Measurements from ENCODE around the gene GUCA2A. TPM values are rescaled to one million over a fixed set of nuclear protein-coding genes. Genes with fewer than 3 reads are reported as not detected.

The GUCA2A gene
- total RNA-seq, 2 experiments from 2014 or later = not detected

GRCh38 chr1:42186152-42186551 is 21.6 kb upstream of the GUCA2A start:
- POLR2A ChIA-PET = no interaction called here
- ATAC-seq (ENCODE audit: low read depth) (no peak), DNase-seq (no peak)
- H3K4me1 Mint-ChIP-seq = peaks cover 3% of the 10 kb centered on the region
- no peaks in the 10 kb centered on the region for H3K27me3 Mint-ChIP-seq
- no peaks in the 10 kb centered on the region for H3K9me3 Mint-ChIP-seq
- no peak overlapping the region for H3K4me3 Mint-ChIP-seq
- H3K36me3 Mint-ChIP-seq = peaks cover 15% of the 10 kb centered on the region
- no peak overlapping the region for H3K27ac Mint-ChIP-seq

GRCh38 chr1:42184616-42185015 is 20.1 kb upstream of the GUCA2A start:
- H3K4me1 Mint-ChIP-seq = peaks cover 6% of the 10 kb centered on the region
- no peaks in the 10 kb centered on the region for H3K9me3 Mint-ChIP-seq
- POLR2A ChIA-PET = no interaction called here
- no peak for ATAC-seq (ENCODE audit: low read depth)
- H3K27me3 Mint-ChIP-seq = no peaks in the 10 kb centered on the region
- DNase-seq = no peak
- no peak overlapping the region for H3K4me3 Mint-ChIP-seq
- H3K27ac Mint-ChIP-seq = no peak overlapping the region
- H3K36me3 Mint-ChIP-seq = peaks cover 13% of the 10 kb centered on the region

- Mint-ChIP-seq H3K4me3 (no peak overlapping the region), H3K9me3 (no peaks in the 10 kb centered on the region), H3K4me1 (peaks cover 6% of the 10 kb centered on the region), H3K27me3 (no peaks in the 10 kb centered on the region), H3K27ac (no peak overlapping the region), H3K36me3 (peaks cover 13% of the 10 kb centered on the region)
- POLR2A ChIA-PET = no interaction called here
- no peak for ATAC-seq (ENCODE audit: low read depth)
- no peak for DNase-seq
These were observed 19.4 kb upstream of the GUCA2A start for GRCh38 chr1:42183957-42184268.

- no peaks in the 10 kb centered on the region for H3K27me3 Mint-ChIP-seq
- POLR2A ChIA-PET = no interaction called here
- no peak overlapping the region for H3K27ac Mint-ChIP-seq
- ATAC-seq (ENCODE audit: low read depth) (no peak), DNase-seq (no peak)
- H3K4me3 Mint-ChIP-seq = no peak overlapping the region
- peaks cover 13% of the 10 kb centered on the region for H3K36me3 Mint-ChIP-seq
- peaks cover 6% of the 10 kb centered on the region for H3K4me1 Mint-ChIP-seq
- no peaks in the 10 kb centered on the region for H3K9me3 Mint-ChIP-seq
These were observed 18.8 kb upstream of the GUCA2A start for GRCh38 chr1:42183210-42183956.

GRCh38 chr1:42181687-42182086 is 17.1 kb upstream of the GUCA2A start:
- POLR2A ChIA-PET = no interaction called here
- no peak for ATAC-seq (ENCODE audit: low read depth)
- DNase-seq = no peak
- no peak overlapping the region for H3K27ac Mint-ChIP-seq
- no peaks in the 10 kb centered on the region for H3K27me3 Mint-ChIP-seq
- peaks cover 6% of the 10 kb centered on the region for H3K4me1 Mint-ChIP-seq
- no peak overlapping the region for H3K4me3 Mint-ChIP-seq
- H3K36me3 Mint-ChIP-seq = peaks cover 8% of the 10 kb centered on the region
- no peaks in the 10 kb centered on the region for H3K9me3 Mint-ChIP-seq

GRCh38 chr1:42179900-42180329 is 15.4 kb upstream of the GUCA2A start:
- POLR2A ChIA-PET = no interaction called here
- peaks cover 5% of the 10 kb centered on the region for H3K36me3 Mint-ChIP-seq
- ATAC-seq (ENCODE audit: low read depth) (no peak), DNase-seq (no peak)
- H3K27ac Mint-ChIP-seq = no peak overlapping the region
- no peaks in the 10 kb centered on the region for H3K9me3 Mint-ChIP-seq
- H3K27me3 Mint-ChIP-seq = no peaks in the 10 kb centered on the region
- H3K4me3 Mint-ChIP-seq = no peak overlapping the region
- H3K4me1 Mint-ChIP-seq = peaks cover 6% of the 10 kb centered on the region

- H3K27ac Mint-ChIP-seq = no peak overlapping the region
- H3K36me3 Mint-ChIP-seq = peaks cover 1% of the 10 kb centered on the region
- POLR2A ChIA-PET = no interaction called here
- ATAC-seq (ENCODE audit: low read depth) = no peak
- peaks cover 4% of the 10 kb centered on the region for H3K4me1 Mint-ChIP-seq
- no peak for DNase-seq
- H3K9me3 Mint-ChIP-seq = no peaks in the 10 kb centered on the region
- H3K4me3 Mint-ChIP-seq = no peak overlapping the region
- no peaks in the 10 kb centered on the region for H3K27me3 Mint-ChIP-seq
These were observed 14.7 kb upstream of the GUCA2A start for GRCh38 chr1:42179275-42179674.

GRCh38 chr1:42178249-42178648 is 13.7 kb upstream of the GUCA2A start:
- Mint-ChIP-seq H3K4me1 (peaks cover 4% of the 10 kb centered on the region), H3K27me3 (no peaks in the 10 kb centered on the region), H3K9me3 (no peaks in the 10 kb centered on the region), H3K4me3 (no peak overlapping the region), H3K27ac (no peak overlapping the region), H3K36me3 (peaks cover 1% of the 10 kb centered on the region)
- DNase-seq = no peak
- POLR2A ChIA-PET = no interaction called here
- no peak for ATAC-seq (ENCODE audit: low read depth)

GRCh38 chr1:42177541-42177981 is 13.0 kb upstream of the GUCA2A start:
- ATAC-seq (ENCODE audit: low read depth) (no peak), DNase-seq (no peak)
- H3K9me3 Mint-ChIP-seq = no peaks in the 10 kb centered on the region
- POLR2A ChIA-PET = no interaction called here
- peaks cover 4% of the 10 kb centered on the region for H3K4me1 Mint-ChIP-seq
- H3K27ac Mint-ChIP-seq = no peak overlapping the region
- H3K27me3 Mint-ChIP-seq = no peaks in the 10 kb centered on the region
- no peaks in the 10 kb centered on the region for H3K36me3 Mint-ChIP-seq
- H3K4me3 Mint-ChIP-seq = no peak overlapping the region

GRCh38 chr1:42176902-42177519 is 12.5 kb upstream of the GUCA2A start:
- H3K4me1 Mint-ChIP-seq = peaks cover 4% of the 10 kb centered on the region
- no peaks in the 10 kb centered on the region for H3K9me3 Mint-ChIP-seq
- H3K36me3 Mint-ChIP-seq = no peaks in the 10 kb centered on the region
- H3K4me3 Mint-ChIP-seq = no peak overlapping the region
- no peaks in the 10 kb centered on the region for H3K27me3 Mint-ChIP-seq
- DNase-seq = no peak
- POLR2A ChIA-PET = no interaction called here
- peak; percentile 47 for ATAC-seq (ENCODE audit: low read depth)
- H3K27ac Mint-ChIP-seq = no peak overlapping the region

- H3K27me3 Mint-ChIP-seq = no peaks in the 10 kb centered on the region
- no peak for ATAC-seq (ENCODE audit: low read depth)
- H3K4me3 Mint-ChIP-seq = no peak overlapping the region
- no peaks in the 10 kb centered on the region for H3K36me3 Mint-ChIP-seq
- H3K9me3 Mint-ChIP-seq = no peaks in the 10 kb centered on the region
- H3K4me1 Mint-ChIP-seq = peaks cover 4% of the 10 kb centered on the region
- DNase-seq = no peak
- no peak overlapping the region for H3K27ac Mint-ChIP-seq
- POLR2A ChIA-PET = no interaction called here
These were observed 10.9 kb upstream of the GUCA2A start for GRCh38 chr1:42175314-42176054.

- no peak overlapping the region for H3K4me3 Mint-ChIP-seq
- ATAC-seq (ENCODE audit: low read depth) (no peak), DNase-seq (no peak)
- no peaks in the 10 kb centered on the region for H3K36me3 Mint-ChIP-seq
- no peaks in the 10 kb centered on the region for H3K27me3 Mint-ChIP-seq
- H3K4me1 Mint-ChIP-seq = no peaks in the 10 kb centered on the region
- H3K27ac Mint-ChIP-seq = no peak overlapping the region
- POLR2A ChIA-PET = interaction anchor here (1.0 kb wide), 1 partner anchor 487 kb away, joined by 3 read pairs; no protein-coding TSS in a partner anchor
- no peaks in the 10 kb centered on the region for H3K9me3 Mint-ChIP-seq
These were observed 9.6 kb upstream of the GUCA2A start for GRCh38 chr1:42173961-42174735.

- ATAC-seq (ENCODE audit: low read depth) (peak; percentile 68), DNase-seq (peak; percentile 72)
- POLR2A ChIA-PET = interaction anchor here (1.0 kb wide), 1 partner anchor 486 kb away, joined by 3 read pairs; no protein-coding TSS in a partner anchor
- H3K36me3 Mint-ChIP-seq = no peaks in the 10 kb centered on the region
- H3K27ac Mint-ChIP-seq = no peak overlapping the region
- H3K4me3 Mint-ChIP-seq = no peak overlapping the region
- H3K4me1 Mint-ChIP-seq = no peaks in the 10 kb centered on the region
- no peaks in the 10 kb centered on the region for H3K27me3 Mint-ChIP-seq
- no peaks in the 10 kb centered on the region for H3K9me3 Mint-ChIP-seq
These were observed 8.8 kb upstream of the GUCA2A start for GRCh38 chr1:42173155-42173933.
